GM21825 (cell line): ENCODE measurements around the gene GPR137B.

Experiments
- ATAC-seq: cut with Tn5 transposase; IDR thresholded peaks from one replicate; pipeline ENCODE4 v1.9.1; 2021; ENCODE audit warnings: mild to moderate bottlenecking, moderate library complexity; ENCODE audit not compliant: unreplicated experiment

Gene GPR137B

GRCh38 chr1:236142253-236143103 lies at the start of gene GPR137B:
TSS of gene GPR137B (plus strand) at chr1:236142539. CDS start at chr1:236142623, 84 bp downstream.
- ATAC-seq: peak; percentile 61

DNA sequence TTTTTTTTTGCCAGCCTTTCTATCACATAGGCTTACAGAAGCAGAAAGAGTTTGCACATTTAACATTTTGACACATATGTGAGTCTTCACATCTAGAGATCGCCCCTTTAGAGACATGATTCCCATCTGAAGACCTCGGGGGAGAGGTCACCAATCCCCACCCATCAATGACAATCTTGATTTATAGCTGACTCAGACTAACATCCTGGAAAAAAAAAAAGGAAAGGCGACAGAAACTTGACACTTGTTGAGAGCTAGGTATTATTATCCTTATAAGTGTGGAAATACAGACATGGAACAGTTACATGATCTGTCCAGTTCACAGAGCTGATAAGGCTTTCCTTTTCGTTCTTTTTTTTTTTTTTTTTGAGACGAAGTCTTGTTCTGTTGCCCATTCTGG lies 49.4 kb upstream of the GPR137B start:
- ATAC-seq: no peak

DNA sequence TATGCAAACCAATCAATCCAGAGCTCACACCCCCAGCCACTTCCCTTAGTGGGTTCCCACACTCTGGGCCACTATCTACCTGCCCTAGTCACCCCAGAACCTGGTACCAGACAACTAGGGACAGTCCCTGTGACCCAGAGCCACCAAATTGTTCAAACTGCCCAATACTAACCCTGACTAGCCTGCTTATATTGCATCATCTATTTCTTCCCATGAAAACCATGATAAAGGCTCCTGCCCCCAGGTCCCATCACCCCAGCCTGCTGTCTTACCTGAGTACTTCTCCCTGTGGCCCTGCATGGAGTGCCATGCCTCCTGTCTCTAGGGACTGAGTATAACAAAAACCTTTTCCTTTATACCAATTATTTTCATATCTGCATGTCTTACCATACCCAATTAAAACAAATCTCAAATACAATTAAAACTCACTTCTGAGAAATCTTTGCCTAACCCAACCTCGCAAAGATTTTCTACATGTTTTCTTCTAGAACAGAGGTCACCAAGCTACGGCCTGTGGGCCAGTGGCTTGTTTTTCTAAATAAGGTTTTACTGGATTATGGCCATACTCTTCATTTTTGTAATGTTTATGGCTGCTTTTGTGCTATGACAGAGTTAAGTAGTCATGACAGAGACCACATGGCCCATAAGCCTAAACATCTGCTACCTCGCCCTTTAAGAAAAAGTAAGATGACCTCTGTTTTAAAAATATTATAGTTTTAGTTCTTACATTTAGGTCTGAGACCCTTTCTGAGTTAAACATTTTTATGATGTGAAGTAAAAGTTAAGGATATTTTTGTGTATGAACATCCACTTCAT lies 46.4 kb upstream of the GPR137B start:
- no peak for ATAC-seq

DNA sequence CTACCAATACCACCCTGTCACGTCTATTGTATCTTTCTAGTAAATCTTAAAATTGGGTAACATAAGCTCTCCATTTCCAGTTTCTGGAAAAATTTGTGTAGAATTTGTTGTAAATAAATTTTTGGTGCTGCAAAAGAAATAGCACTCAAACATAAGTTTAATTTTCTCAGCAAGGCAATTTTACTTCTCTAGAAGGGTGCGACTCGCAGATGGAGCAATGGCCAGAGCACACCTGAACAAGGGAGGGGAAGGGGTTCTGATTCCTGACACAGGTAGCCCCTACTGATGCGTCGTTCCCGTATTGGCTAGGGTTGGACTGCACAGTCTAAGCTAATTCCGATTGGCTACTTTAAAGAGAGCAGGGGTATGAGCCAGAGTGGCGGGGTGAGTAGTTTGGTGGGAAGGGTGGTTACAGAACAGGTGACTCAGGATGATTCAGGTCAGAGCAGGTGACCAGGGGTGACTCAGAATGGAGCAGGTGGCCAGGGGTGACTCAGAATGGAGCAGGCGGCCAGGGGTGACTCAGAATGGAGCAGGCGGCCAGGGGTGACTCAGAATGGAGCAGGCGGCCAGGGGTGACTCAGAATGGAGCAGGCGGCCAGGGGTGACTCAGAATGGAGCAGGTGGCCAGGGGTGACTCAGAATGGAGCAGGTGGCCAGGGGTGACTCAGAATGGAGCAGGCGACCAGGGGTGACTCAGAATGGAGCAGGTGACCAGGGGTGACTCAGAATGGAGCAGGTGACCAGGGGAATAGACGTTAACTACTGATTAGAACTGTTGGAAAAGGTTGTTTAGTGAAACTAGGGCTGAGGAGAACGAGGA lies 45.5 kb upstream of the GPR137B start:
- ATAC-seq: peak; percentile 49

GRCh38 chr1:236098267-236098666 lies 44.1 kb upstream of the GPR137B start:
- ATAC-seq: no peak

DNA sequence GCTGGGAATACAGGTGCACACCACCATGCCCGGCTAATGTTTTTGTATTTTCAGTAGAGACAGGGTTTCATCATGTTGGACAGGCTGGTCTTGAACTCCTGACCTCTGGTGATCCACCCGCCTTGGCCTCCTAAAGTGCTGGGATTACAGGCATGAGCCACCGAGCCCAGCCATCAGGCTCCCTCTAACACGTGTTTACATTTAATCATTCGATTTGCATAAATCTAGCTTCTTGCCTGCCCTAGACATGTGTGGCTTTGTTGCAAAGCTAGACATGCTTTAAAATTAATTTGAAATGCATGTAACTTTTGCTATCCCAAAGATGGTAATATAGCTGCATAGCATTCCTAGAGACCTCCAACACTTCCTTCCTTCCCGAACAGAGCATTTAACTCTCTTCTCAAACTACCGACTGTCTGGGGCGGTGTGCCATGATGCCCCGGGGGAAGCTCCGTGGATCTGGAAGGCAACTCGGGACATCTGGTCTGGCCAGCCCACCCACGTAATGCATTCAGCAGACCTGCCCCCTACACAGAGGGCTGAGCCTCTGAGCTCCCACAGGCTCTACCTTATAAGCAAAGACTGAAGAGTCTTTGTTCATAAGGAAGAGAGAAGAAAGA lies 42.9 kb upstream of the GPR137B start:
- ATAC-seq: no peak

DNA sequence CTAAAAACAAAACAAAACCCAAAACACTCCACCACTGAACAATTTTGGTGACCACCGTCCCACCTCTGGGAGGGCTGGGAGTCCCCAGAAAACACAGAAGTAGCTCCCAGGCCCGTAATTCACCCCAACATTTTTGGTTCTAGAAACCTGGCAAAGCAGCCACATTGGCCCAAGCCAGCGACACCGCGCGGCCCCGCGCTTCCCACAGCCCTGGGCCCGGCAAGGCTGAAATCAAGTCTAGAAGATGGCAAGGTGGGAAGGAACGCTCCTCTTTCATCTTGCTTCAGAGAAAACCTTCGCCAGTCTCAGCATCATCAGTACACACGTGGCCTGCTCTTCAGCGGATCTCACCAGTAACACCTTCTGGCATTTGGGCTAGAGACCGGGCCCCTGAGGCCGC lies 41.5 kb upstream of the GPR137B start:
- ATAC-seq: no peak

DNA sequence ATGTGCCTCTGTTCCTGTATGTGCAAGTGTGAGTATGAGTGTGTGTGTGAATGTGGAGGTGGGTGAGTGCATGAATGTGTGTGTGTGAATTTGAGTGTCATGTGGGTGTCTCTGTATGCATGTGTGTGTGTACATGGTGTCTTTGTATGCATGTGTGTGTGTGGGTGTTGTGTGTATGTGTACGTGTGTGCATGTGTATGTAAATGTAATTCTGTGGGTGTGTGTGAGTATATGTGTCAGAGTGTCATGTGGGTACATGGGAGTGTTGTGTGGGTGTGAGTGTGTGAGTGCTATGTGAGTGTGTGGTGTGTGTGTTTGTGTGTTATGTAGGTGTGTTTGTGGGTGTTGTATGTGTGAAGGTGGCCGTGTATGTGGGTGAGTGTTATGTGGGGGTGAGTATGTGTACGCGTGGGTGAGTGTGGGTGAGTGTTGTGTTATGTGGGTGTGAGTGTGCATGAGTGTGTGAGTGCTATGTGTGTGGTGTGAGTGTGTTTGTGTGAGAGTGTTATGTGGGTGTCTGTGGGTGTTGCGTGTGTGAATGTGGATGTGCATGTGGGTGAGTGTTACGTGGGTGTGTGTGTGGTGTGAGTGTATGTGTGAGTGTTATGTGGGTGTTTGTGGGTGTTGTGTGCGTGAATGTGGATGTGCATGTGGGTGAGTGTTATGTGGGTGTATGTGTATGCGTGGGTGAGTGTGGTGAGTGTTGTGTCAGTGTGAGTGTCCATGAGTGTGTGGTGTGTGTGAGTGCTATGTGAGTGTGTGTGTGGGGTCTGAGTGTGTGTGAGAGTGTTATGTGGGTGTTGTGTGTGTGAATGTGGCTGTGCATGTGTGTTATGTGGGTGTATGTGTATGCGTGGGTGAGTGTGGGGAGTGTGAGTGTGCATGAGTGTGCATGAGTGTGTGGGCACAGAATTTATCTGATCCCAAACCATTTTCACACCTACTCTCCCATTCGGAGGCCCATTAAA lies 40.8 kb upstream of the GPR137B start:
- ATAC-seq: no peak

DNA sequence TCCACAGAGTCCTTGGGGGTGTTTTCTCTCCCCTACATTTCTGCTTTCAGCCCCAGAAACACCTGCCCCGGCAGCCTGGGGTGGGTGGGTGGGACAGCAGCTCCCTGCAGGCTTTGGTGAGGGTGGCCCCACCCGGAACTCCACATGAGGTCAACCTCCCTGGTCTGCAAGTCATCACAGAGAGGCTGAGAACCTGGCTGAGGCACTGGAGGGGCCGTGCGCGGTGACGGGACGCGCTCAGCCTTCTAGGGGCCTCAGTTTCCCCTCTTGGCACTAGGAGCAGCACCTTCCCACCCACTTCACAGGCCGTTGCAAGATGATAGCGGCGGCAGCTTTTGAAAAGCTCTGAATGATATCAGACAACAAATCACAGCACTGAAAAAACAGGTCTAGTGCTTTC lies 39.7 kb upstream of the GPR137B start:
- no peak for ATAC-seq

DNA sequence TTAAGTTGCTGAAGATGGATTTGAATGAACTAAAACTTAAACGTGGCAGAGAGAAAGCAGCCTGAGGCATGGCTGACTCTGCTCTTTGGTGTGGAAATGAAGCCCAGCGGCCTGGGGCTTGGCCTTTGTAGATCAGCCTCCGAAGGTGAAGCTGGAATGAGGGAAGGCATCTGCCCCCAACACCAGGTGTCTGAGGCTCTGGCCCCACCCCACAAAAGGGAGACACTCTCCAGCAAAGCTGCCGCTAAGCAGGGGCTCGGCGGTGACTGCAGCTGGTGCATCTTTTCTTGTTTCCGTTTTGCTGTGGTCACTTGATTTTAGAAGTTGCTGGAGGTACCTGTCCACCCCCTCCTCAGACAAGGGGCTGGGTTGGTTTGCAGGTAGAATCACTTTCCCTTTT lies 39.3 kb upstream of the GPR137B start:
- ATAC-seq: no peak

DNA sequence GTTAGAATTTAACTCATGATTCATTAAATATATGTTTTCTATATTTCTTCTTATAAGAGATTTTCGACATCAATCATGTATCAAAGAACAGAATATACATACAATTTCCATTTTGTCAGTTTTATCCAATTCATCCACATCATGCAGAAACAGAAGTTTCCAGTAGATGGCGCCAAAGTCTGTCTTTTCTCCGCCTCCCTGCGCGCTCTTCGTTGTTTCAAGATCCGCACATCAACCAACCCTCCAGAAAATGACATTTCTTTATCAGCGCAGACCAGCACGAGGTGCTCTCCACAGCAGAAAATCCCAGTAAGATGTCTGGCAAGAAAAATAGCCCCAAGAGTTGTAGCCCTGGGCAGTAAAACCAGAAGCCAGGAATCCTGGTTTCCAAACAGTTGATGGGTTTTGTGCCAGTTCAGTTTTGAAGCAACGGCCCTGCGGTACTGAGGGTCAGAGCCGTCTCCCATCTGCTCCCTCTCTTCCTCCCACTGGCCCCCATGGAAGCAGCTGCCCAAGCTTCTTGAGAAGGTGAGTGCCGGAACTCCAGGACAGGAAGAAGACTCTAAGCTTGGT lies 38.6 kb upstream of the GPR137B start:
- ATAC-seq: peak; percentile 40

DNA sequence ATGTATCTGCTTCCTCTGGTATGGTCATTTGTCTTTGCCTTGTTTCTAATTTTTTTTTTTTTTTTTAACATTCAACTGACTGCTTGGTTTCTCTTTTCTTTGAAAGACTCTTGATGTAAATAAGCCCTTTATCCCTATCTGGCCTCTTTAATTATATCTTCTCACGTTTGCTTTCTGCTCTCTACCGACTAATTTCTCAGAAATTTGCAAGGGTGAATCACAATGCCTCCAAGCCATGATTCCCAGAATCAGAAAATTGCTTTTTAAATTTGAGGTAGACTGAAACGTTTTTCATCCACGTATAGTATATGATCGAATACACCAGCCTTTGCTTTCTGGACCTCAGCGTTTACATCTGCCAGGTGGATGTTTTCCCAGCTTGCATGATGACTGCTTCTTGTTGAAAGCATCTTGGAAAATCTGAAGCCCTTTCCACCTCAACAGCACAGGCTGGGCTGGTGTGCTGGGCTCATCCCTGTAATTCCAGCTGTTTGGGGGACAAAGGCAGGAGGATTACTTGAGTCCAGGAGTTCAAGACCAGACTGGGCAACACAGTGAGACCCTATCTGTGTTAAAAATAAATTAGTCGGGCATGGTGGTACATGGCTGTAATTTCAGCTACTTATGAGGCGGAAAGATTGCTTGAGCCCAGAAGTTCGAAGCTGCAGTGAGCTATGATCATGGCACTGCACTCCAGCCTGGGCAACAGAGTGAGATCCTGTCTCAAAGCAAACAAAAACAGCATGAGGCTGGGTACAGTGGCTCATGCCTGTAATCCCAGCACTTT lies 35.0 kb upstream of the GPR137B start:
- ATAC-seq: no peak

GRCh38 chr1:236108027-236108648 lies 34.2 kb upstream of the GPR137B start:
- no peak for ATAC-seq

GRCh38 chr1:236110137-236110536 lies 32.2 kb upstream of the GPR137B start:
- no peak for ATAC-seq

DNA sequence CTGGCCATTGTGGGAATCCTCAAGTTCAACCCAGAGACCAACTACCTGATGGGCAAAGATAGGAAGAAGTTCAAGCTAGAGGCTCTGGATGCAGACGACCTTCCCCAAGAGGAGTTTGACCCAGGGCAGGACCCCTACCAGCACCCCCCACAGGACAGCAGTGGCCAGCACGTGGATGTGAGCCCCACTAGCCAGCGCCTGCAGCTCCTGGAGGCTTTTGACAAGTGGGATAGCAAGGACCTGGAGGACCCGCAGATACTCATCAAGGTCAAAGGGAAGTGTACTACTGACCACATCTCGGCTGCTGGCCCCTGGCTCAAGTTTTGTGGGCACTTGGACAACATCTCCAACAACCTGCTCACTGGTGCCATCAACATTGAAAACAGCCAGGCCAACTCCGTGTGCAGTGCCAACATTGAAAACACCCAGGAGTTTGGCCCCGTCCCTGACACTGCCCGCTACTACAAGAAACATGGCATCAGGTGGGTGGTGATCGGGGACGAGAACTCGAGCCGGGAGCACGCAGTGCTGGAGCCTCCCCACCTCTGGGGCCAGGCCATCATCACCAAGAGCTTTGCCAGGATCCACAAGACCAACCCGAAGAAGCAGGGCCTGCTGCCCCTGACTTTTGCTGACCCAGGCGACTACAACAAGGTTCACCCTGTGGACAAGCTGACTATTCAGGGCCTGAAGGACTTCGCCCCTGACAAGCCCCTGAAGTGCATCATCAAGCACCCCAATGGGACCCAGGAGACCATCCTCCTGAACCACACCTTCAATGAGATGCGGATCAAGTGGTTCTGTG lies 30.6 kb upstream of the GPR137B start:
- no peak for ATAC-seq

DNA sequence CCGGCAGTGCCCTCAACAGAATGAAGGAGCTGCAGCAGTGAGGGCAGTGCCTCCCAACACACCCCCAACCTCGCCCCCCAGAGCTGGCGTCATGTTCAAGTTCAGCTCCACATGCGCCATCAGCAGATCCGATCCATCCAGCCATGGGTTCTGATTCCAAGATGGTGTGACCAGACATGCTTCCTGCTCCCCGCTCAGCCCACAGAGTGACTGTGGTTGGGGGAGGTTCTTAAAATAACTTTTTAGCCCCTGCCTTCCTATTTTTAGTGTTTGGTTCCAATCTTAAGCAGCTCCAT lies 30.1 kb upstream of the GPR137B start:
- ATAC-seq: no peak

GRCh38 chr1:236113324-236114032 lies 28.9 kb upstream of the GPR137B start:
- no peak for ATAC-seq
